GM18502 (cell line): ENCODE measurements around the gene NOXO1.
"Not testable (repeated sequence)": the region's sequence is repeated elsewhere in the genome, so short reads cannot be mapped to it uniquely, and the experiment has no call there.

Experiments
- ATAC-seq: cut with Tn5 transposase; IDR thresholded peaks from one replicate; pipeline ENCODE4 v1.9.1; 2021; ENCODE audit warnings: mild to moderate bottlenecking; ENCODE audit not compliant: unreplicated experiment, poor library complexity

NOXO1 gene

GRCh38 chr16:2013527-2013926 is 32.3 kb upstream of the NOXO1 start:
- no peak for ATAC-seq

DNA sequence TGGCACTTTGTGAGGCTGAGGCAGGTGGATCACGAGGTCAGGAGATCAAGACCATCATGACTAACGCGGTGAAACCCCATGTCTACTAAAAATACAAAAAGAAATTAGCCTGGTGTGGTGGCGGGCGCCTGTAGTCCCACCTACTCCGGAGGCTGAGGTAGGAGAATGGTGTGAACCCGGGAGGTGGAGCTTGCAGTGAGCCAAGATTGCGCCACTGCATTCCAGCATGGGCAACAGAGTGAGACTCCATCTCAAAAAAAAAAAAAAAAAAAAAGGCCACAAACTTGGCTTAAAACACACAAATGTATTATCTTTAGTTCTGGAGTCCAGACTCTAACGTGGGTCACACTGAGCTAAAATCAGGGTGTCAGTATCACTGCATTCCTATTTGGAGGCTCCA is 30.5 kb upstream of the NOXO1 start:
- ATAC-seq = not testable (repeated sequence)

DNA sequence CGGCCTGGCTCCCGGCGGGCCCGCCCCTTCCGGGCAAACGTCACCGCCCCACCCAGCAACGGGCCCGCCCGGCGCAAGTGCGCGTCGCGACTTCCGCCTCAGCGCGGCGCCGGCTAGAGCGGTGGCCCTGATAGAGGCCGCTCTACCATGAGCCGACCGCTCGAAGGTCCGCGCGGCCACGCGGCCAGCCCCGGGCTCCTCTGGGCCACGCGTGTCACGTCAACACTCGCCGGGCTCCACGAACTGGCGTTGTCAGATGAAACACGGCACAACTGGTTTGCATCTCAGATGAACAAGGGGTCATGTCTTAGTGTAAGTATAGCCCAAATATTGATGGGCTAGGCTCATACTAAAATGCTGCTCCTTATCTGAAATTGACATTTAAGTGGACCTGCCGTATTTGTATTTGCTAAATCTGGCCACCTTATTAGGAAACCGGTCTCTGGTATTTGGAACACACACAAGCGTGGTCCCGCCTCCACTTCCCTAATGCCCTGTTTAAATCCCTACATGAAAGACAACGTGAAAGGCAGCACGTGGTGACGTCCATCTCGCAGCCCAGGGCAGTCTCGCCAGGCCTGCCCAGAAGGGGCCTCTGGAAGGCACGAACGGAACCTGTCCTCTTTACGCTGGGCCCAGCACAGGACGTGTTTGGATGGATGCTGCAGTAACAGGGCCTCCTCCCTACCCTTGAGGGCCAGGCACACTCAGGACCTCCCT is 28.7 kb upstream of the NOXO1 start, which contains the start of gene ZNF598:
ZNF598 (minus strand) TSS at position 31 of the 720 bp plus-strand sequence.
- peak; percentile 78 for ATAC-seq

GRCh38 chr16:2009164-2009711 is 28.0 kb upstream of the NOXO1 start:
- ATAC-seq = peak; percentile 32

- ATAC-seq = peak; percentile 12
These were observed 27.4 kb upstream of the NOXO1 start for GRCh38 chr16:2008631-2009163.

DNA sequence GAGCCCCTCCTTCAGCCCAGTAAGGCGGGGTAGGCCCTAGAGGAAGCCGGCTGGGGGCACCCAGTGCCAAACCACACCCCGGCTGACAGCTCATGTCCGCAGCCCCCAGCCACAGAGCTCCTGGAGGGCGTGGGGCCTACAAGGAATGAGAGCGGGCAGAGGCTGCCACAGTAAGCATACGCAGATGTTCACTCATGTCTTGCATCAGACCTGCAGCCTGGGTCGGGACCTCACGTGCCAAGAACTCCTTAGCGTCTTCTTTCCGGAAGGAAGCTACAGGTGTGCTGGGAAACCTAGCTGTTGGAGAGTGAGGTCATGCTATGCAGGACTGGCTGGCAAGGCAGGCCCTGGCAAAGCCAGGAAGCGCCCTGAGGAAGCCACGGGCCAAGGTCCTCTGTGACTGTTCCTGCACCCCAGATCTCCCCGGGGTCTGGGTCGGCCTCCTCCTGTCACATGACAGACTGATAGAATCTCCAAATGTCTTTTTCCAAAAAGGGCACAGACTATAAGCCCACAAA is 26.8 kb upstream of the NOXO1 start:
- no peak for ATAC-seq

- ATAC-seq = no peak
These were observed 26.0 kb upstream of the NOXO1 start for GRCh38 chr16:2007081-2007836.

- no peak for ATAC-seq
These were observed 25.0 kb upstream of the NOXO1 start for GRCh38 chr16:2006317-2006716.

- ATAC-seq = no peak
These were observed 24.4 kb upstream of the NOXO1 start for GRCh38 chr16:2005646-2006045.

DNA sequence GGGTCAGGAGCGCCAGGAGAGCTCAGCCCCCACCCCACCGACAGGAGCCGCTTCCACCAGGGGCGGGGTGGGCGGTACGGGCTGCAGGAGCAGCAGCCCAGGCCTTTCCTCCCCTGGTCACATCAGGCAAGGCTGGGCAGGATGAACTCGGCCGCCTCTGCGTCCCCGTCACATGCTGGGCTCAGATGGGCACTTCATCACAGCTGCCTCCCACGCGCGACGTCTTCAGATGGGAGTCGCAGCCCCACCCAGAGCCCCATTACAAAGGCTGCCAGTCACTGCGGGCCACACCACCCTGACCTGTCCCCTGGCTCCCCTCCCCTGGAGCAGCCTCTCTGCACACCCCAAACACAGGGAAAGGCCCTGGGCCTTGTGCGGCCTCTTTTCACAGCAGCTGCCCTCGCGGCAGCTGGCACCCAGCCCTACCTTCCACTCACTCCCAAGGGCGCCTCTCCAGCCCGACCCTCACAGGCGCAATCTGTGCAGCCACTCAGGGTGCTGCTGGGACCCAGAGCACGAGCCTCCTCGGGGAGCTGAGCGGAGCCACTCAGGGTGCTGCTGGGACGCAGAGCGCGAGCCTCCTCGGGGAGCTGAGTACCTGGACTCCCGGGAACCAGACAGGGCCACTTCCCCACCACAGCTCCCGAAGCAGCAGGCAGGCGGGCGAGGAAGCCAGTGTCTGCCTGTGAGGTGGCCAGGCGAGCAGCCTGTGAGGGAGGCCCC is 23.7 kb upstream of the NOXO1 start:
- no peak for ATAC-seq

- ATAC-seq = peak; percentile 66
These were observed 22.8 kb upstream of the NOXO1 start for GRCh38 chr16:2003827-2004641.

GRCh38 chr16:2003231-2003826 is 22.1 kb upstream of the NOXO1 start:
- ATAC-seq = no peak

DNA sequence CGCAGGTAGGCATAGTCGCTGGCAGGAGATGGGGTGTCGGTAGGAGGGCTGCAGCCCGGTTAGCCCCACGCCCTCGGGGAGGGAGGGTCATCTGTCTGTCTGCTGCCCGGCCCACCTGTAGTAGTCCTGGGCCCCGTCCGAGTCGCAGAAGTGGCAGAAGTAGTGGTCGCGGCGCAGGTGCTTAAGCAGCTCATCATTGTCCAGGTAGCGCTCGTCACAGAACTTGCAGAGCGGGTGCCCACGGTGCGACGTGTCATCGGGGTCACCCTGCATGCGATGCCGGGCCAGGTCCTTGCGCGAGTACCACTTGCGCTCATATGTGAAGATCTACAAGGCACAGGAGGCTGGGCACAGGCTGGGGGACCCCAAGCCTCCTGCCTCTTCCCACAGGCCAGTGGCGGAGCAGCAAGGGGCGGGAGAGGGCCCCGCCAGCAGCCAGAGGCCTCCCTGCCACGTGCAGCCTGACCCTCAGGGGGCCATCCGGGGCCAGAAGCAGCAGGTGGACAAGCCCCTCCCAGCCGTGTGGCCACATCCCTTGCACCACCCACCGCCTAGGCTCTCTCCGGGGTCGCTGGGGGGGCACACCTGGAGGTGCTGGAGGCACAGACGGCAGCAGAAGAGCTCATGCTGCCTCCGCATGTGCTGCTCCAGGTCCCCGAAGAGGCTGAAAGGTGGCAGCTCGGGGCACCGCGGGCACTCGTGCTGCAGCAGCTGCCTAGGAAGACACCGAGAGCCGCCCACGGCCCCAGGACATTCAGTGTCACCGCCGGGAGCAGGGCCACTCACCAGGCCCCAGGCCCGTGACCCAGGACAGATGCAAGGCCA is 21.3 kb upstream of the NOXO1 start:
- no peak for ATAC-seq

- ATAC-seq = no peak
These were observed 20.4 kb upstream of the NOXO1 start for GRCh38 chr16:2001456-2002355.

- no peak for ATAC-seq
These were observed 19.8 kb upstream of the NOXO1 start for GRCh38 chr16:2001035-2001434.

DNA sequence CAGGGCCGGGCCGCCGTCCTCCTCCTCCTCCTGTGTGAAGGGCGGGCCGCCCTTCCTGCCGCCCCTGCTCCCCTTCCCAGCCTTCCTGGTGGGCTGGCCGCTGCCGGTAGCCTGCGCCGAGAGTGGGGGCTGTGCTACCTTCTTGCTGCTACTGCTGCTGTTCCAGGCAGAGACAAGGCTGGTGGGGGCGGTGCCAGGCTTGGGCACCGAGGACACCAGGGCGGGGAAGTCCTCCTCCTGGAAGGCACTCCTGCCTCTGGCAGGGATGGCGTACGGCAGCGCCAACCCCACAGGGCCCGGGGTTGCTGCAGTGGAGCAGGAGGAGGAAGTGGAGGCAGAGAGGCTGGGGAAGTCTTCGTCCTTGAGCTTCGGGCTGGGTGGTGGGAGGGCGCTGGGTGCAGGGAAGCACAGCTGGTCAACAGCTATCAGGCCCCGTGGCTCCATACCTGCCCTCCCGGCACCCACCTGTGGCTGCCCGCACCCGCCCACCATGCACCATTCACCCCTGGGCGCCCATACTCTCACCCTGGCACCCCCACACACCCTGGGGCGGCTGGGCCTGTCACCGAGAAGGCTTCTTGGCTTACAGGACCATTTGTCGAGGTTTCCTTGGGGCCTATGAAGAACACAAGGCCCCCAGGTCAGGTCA is 18.7 kb upstream of the NOXO1 start:
- ATAC-seq = no peak
